Neural cell (in vitro differentiated cells): ENCODE results near the gene CHST6. TPM values are rescaled to one million over a fixed set of nuclear protein-coding genes. Genes with fewer than 3 reads are reported as not detected.

Source experiments
- H2AFZ ChIP-seq: fragments of 200-600, 300-800 bp; sonication (generic), shearing (Covaris generic); 2 replicates; pipeline ENCODE4 v1.6.0; 2014; ENCODE audit warnings: low read depth, mild to moderate bottlenecking, antibody characterized with exemption, low read length, moderate library complexity
- H3F3A ChIP-seq: fragments of 200-600 bp; shearing (Covaris generic); 2 replicates; pipeline ENCODE4 v1.6.1; 2016; ENCODE audit warnings: mild to moderate bottlenecking, moderate library complexity, mixed read lengths, antibody characterized with exemption, low read length; ENCODE audit not compliant: insufficient read depth, poor library complexity, severe bottlenecking
- H3K27ac ChIP-seq: fragments of 200-600, 300-800 bp; sonication (generic), shearing (Covaris generic); 2 replicates; pipeline ENCODE4 v1.5.1; 2014; ENCODE audit warnings: mild to moderate bottlenecking, low read length, moderate library complexity
- H3K27me3 ChIP-seq: fragments of 300-800, 200-600 bp; sonication (generic), shearing (Covaris generic); 2 replicates; pipeline ENCODE4 v1.6.0; 2014; ENCODE audit warnings: mild to moderate bottlenecking, low read depth, low read length, moderate library complexity; ENCODE audit not compliant: insufficient read depth
- H3K36me3 ChIP-seq: fragments of 300-800, 200-600 bp; sonication (generic), shearing (Covaris generic); 2 replicates; pipeline ENCODE4 v1.5.1; 2014; ENCODE audit warnings: mild to moderate bottlenecking, antibody characterized with exemption, low read length, moderate library complexity; ENCODE audit not compliant: insufficient read depth
- H3K4me2 ChIP-seq: fragments of 300-800, 200-600 bp; sonication (generic), shearing (Covaris generic); 2 replicates; pipeline ENCODE4 v1.6.0; 2014; ENCODE audit warnings: mild to moderate bottlenecking, low read length
- H3K4me3 ChIP-seq: fragments of 300-800, 200-600 bp; sonication (generic), shearing (Covaris generic); 2 replicates; pipeline ENCODE4 v1.5.1; 2014; ENCODE audit warnings: mild to moderate bottlenecking, low read length, moderate library complexity
- H3K79me2 ChIP-seq: fragments of 200-600 bp; shearing (Covaris generic); replicated peaks from 2 replicates; pipeline ENCODE4 v1.6.0; 2014; ENCODE audit warnings: mild to moderate bottlenecking, low read length, moderate library complexity; ENCODE audit not compliant: insufficient read depth
- H3K9ac ChIP-seq: fragments of 300-800, 200-600 bp; sonication (generic), shearing (Covaris generic); 2 replicates; pipeline ENCODE4 v1.6.1; 2016; ENCODE audit warnings: mild to moderate bottlenecking, low read length, mixed read lengths
- H3K9me2 ChIP-seq: fragments of 200-600 bp; shearing (Covaris generic); 2 replicates; pipeline ENCODE4 v1.6.1; 2016; ENCODE audit warnings: mild to moderate bottlenecking, low read length, mixed read lengths; ENCODE audit not compliant: insufficient read depth
- H3K9me3 ChIP-seq: fragments of 200-600, 300-800 bp; sonication (generic), shearing (Covaris generic); 2 replicates; pipeline ENCODE4 v1.6.1; 2016; ENCODE audit warnings: mild to moderate bottlenecking, mixed run types, low read length, moderate library complexity, mixed read lengths
- H4K20me1 ChIP-seq: fragments of 200-600 bp; shearing (Covaris generic); 2 replicates; pipeline ENCODE4 v1.6.1; 2016; ENCODE audit warnings: mild to moderate bottlenecking, mixed run types; ENCODE audit not compliant: insufficient read depth
- EP300 ChIP-seq: fragments of 450-650 bp; conservative IDR thresholded peaks from 2 replicates; pipeline ENCODE4 v1.6.1; 2014; ENCODE audit warnings: antibody characterized with exemption, mild to moderate bottlenecking, moderate library complexity; ENCODE audit not compliant: poor library complexity, severe bottlenecking
- EZH2 ChIP-seq: fragments of 200-600, 300-800 bp; shearing (Covaris generic), sonication (generic); IDR thresholded peaks from 2 replicates; pipeline ENCODE4 v1.6.1; 2014; ENCODE audit warnings: antibody characterized with exemption, low read length, borderline replicate concordance, mild to moderate bottlenecking; ENCODE audit not compliant: insufficient read depth, poor library complexity, severe bottlenecking
- MXI1 ChIP-seq: fragments of 450-650 bp; conservative IDR thresholded peaks from 2 replicates; pipeline ENCODE4 v1.6.1; 2014; ENCODE audit warnings: antibody characterized with exemption, mild to moderate bottlenecking; ENCODE audit not compliant: poor library complexity, severe bottlenecking
- POLR2AphosphoS5 ChIP-seq: IDR thresholded peaks from 2 replicates; pipeline ENCODE4 v1.6.1; 2012
- RAD21 ChIP-seq: fragments of 450-650 bp; conservative IDR thresholded peaks from 2 replicates; pipeline ENCODE4 v1.6.1; 2014; ENCODE audit warnings: antibody characterized with exemption, mild to moderate bottlenecking, moderate library complexity
- SMC3 ChIP-seq: fragments of 450-650 bp; conservative IDR thresholded peaks from 2 replicates; pipeline ENCODE4 v1.6.1; 2014; ENCODE audit warnings: antibody characterized with exemption, mild to moderate bottlenecking, moderate library complexity; ENCODE audit not compliant: poor library complexity
- TAF1 ChIP-seq: IDR thresholded peaks from 2 replicates; pipeline ENCODE4 v1.6.1; 2012; ENCODE audit warnings: low read depth
- polyA plus RNA-seq: library from polyadenylated mRNA; depleted of rRNA; stranded (reverse); fragments of >200 nt; gene quantifications from 2 replicates; pipeline ENCODE4 v1.2.3, GENCODE V29; 2014
- TF ChIP-seq, protein P1 (sequence below): IDR thresholded peaks from 2 replicates; pipeline ENCODE4 v1.6.1; 2012; ENCODE audit warnings: borderline replicate concordance
- TF ChIP-seq, protein P2 (sequence below): fragments of 450-650 bp; IDR thresholded peaks from 2 replicates; pipeline ENCODE4 v1.5.1; 2014; ENCODE audit warnings: antibody characterized with exemption, mild to moderate bottlenecking, moderate library complexity; ENCODE audit not compliant: poor library complexity, severe bottlenecking

Gene CHST6
- polyA plus RNA-seq, 1 donor from 2014 or later, result 0.02 TPM

DNA sequence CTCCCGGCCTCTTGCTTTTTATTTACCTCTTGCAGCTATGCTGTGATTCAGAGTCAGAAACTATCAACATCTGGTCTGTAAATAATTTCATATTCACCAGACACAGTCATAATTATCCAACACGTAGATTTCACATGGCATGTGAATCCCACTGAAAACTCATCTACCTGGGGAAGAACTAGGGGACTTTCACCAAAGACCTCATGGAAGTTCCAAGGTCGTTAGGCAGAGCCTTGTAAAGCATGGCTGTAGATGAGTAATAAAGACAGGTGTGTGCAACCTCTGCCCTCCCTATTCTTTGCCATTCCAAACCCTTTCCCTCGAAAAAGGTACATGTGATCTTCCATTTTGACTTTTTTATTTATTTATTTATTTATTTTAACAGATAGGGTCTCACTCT, 42.5 kb upstream of the CHST6 start:
- Histone ChIP-seq H3K9me3 (no peaks in the 10 kb centered on the region), H3K4me2 (no peak overlapping the region), H3K79me2 (no peaks in the 10 kb centered on the region), H3K27me3 (no peaks in the 10 kb centered on the region), H2AFZ (no peak overlapping the region), H3K36me3 (no peaks in the 10 kb centered on the region), H3K9me2 (no peaks in the 10 kb centered on the region), H3K27ac (no peak overlapping the region), H3F3A (no peaks in the 10 kb centered on the region), H3K4me3 (no peak overlapping the region), H4K20me1 (no peaks in the 10 kb centered on the region), H3K9ac (no peak overlapping the region)
- no peak for TF ChIP-seq TAF1
- TF ChIP-seq POLR2AphosphoS5, result no peak
- TF ChIP-seq EZH2, result no peak
- TF ChIP-seq, protein P1, sequence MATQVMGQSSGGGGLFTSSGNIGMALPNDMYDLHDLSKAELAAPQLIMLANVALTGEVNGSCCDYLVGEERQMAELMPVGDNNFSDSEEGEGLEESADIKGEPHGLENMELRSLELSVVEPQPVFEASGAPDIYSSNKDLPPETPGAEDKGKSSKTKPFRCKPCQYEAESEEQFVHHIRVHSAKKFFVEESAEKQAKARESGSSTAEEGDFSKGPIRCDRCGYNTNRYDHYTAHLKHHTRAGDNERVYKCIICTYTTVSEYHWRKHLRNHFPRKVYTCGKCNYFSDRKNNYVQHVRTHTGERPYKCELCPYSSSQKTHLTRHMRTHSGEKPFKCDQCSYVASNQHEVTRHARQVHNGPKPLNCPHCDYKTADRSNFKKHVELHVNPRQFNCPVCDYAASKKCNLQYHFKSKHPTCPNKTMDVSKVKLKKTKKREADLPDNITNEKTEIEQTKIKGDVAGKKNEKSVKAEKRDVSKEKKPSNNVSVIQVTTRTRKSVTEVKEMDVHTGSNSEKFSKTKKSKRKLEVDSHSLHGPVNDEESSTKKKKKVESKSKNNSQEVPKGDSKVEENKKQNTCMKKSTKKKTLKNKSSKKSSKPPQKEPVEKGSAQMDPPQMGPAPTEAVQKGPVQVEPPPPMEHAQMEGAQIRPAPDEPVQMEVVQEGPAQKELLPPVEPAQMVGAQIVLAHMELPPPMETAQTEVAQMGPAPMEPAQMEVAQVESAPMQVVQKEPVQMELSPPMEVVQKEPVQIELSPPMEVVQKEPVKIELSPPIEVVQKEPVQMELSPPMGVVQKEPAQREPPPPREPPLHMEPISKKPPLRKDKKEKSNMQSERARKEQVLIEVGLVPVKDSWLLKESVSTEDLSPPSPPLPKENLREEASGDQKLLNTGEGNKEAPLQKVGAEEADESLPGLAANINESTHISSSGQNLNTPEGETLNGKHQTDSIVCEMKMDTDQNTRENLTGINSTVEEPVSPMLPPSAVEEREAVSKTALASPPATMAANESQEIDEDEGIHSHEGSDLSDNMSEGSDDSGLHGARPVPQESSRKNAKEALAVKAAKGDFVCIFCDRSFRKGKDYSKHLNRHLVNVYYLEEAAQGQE, result no peak
- TF ChIP-seq, protein P2, sequence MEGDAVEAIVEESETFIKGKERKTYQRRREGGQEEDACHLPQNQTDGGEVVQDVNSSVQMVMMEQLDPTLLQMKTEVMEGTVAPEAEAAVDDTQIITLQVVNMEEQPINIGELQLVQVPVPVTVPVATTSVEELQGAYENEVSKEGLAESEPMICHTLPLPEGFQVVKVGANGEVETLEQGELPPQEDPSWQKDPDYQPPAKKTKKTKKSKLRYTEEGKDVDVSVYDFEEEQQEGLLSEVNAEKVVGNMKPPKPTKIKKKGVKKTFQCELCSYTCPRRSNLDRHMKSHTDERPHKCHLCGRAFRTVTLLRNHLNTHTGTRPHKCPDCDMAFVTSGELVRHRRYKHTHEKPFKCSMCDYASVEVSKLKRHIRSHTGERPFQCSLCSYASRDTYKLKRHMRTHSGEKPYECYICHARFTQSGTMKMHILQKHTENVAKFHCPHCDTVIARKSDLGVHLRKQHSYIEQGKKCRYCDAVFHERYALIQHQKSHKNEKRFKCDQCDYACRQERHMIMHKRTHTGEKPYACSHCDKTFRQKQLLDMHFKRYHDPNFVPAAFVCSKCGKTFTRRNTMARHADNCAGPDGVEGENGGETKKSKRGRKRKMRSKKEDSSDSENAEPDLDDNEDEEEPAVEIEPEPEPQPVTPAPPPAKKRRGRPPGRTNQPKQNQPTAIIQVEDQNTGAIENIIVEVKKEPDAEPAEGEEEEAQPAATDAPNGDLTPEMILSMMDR, result no peak
- TF ChIP-seq RAD21, result no peak
- TF ChIP-seq SMC3, result no peak
- no peak for TF ChIP-seq EP300
- no peak for TF ChIP-seq MXI1

DNA sequence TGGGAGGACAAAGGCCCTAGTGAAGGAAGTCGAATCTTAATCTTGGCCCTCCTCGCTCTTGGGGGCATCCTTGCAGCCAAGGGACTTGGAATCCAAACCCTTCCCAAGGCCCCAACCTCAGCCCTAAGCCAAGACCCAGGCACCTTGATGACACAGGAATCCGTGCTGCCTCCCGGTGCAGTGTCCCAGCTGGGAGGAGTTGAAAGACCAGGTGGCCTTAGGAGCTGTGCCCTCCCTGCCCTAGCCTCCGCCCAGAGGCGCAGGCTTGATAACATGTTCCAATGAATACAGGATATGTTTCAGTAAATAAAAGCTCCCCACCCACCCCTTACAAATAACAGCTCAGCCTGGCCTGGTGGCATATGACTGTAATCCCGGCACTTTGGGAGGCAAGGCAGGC, 40.7 kb upstream of the CHST6 start, which contains the start of gene CHST5:
Gene CHST5 (minus strand): TSS at position 208 of the 400 bp plus-strand sequence. CDS start 5,724 bp downstream, outside the sequence.
- Histone ChIP-seq H3K9me2 (no peaks in the 10 kb centered on the region), H3F3A (no peaks in the 10 kb centered on the region), H2AFZ (no peak within 1 kb of the TSS), H3K79me2 (no peaks in the 10 kb centered on the region), H3K9me3 (no peaks in the 10 kb centered on the region), H3K4me3 (no peak within 1 kb of the TSS), H4K20me1 (no peaks in the 10 kb centered on the region), H3K4me2 (no peak within 1 kb of the TSS), H3K27me3 (no peaks in the 10 kb centered on the region), H3K36me3 (no peaks in the 10 kb centered on the region), H3K9ac (no peak within 1 kb of the TSS), H3K27ac (no peak within 1 kb of the TSS)
- no peak for TF ChIP-seq EZH2
- TF ChIP-seq TAF1, result no peak
- TF ChIP-seq EP300, result no peak
